ENCODE measurements around the gene LIPM. TPM values are rescaled to one million over a fixed set of nuclear protein-coding genes. Genes with fewer than 3 reads are reported as not detected.

LIPM gene
- total RNA-seq, 2 donors from 2014 or later, result not detected

GRCh38 chr10:88791924-88792323 is 10.6 kb upstream of the LIPM start:
- DNase-seq (ENCODE audit: low spot score in 2 of 2), result no peak
- ATAC-seq, result no peak
- Mint-ChIP-seq H3K9me3 (no peaks in the 10 kb centered on the region), H3K36me3 (no peaks in the 10 kb centered on the region), H3K27ac (no peak overlapping the region)

GRCh38 chr10:88792661-88793060 is 9.9 kb upstream of the LIPM start:
- H3K36me3 Mint-ChIP-seq, result no peaks in the 10 kb centered on the region
- DNase-seq (ENCODE audit: low spot score in 2 of 2) (no peak), ATAC-seq (peak in 1 of 2 donors; percentile 17)
- no peak overlapping the region for H3K27ac Mint-ChIP-seq
- H3K9me3 Mint-ChIP-seq, result no peaks in the 10 kb centered on the region

DNA sequence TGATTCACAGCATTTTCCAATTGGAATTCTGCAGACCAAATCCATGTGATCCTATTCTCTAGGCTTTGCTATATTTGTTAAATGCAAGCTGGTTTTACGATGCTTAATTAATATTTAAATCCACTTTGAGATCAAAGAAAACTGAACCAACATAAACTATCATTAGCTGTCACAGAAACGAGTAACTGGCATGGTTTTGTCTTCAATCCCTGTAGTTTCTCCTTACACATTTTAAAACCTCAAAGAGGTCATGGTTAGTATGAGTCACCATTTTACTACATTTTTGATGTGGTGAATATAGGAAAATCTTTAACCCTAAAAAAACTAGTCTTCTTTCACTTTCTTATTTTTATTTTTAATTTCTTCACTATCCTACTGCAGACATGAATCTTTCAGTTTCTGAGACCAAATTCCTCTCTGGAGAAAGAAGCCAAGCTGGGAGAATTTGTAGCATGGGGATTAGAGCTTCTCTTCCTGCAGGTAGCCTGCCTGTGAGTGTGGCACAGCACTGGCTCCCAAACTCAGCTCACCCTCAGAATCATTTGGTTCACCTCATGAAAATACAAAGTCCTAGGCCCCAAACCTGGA is 8.7 kb upstream of the LIPM start:
- peak overlapping the region in 1 of 2 donors; percentile 94 for H3K27ac Mint-ChIP-seq
- H3K9me3 Mint-ChIP-seq, result no peaks in the 10 kb centered on the region
- no peak for DNase-seq (ENCODE audit: low spot score in 2 of 2)
- peak; percentile 96 for ATAC-seq
- H3K36me3 Mint-ChIP-seq, result no peaks in the 10 kb centered on the region

- DNase-seq (ENCODE audit: low spot score in 2 of 2) (no peak), ATAC-seq (no peak)
- Mint-ChIP-seq H3K36me3 (no peaks in the 10 kb centered on the region), H3K27ac (peak overlapping the region in 1 of 2 donors; percentile 30), H3K9me3 (no peaks in the 10 kb centered on the region)
These were observed 7.8 kb upstream of the LIPM start for GRCh38 chr10:88794731-88795130.

DNA sequence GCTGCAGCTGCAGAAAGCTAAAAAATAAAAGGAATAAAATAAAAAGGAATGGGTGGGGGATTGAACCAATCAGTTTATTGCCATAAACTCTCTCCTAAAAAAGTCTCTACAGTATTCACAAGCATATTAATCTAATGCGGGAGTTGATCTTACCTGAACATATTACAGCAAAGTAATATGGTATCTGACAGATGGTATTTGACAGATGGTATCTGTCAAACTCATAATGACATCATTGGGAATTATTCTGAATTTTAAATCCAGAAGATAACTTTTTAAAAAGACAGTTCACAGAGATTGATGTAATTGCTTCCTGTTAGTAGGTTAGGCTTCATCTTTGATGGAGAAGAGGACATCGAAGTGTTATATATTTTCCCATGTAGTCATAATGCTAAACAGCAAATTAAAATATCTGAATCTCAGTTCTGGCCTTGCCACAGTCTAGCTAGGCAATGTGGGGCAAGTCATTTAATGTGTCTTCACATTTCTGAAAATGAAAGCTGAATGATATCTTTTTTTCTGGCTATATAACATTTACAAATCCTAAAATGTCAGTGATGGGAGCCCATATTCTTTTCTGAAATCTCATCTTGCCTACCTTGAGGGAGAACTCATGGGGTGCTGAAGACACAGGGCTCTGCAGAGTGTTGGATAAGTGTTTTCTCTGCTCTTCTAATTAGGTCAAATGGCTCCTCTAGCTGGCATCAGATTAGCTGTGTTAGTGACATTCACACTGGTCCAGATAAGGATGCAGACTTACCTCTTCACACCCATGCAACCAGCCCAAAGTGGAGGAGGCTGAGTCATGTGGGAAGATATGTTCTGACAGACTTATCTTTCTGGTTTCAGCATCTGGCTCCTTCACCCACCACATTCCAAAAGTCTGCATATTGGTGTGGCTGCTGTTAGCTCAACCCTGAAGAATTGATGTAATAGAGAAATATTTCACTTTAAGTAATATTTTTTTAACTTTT is 2.1 kb upstream of the LIPM start:
- Mint-ChIP-seq H3K36me3 (no peaks in the 10 kb centered on the region), H3K9me3 (no peaks in the 10 kb centered on the region), H3K27ac (no peak overlapping the region)
- DNase-seq (ENCODE audit: low spot score in 2 of 2) (no peak), ATAC-seq (peak; percentile 40 to 84)

- H3K9me3 Mint-ChIP-seq, result no peaks in the 10 kb centered on the region
- no peaks in the 10 kb centered on the region for H3K36me3 Mint-ChIP-seq
- ATAC-seq, result no peak
- DNase-seq (ENCODE audit: low spot score in 2 of 2), result no peak
- H3K27ac Mint-ChIP-seq, result no peak overlapping the region
These were observed 1.1 kb downstream of the LIPM start for GRCh38 chr10:88803641-88804040.

DNA sequence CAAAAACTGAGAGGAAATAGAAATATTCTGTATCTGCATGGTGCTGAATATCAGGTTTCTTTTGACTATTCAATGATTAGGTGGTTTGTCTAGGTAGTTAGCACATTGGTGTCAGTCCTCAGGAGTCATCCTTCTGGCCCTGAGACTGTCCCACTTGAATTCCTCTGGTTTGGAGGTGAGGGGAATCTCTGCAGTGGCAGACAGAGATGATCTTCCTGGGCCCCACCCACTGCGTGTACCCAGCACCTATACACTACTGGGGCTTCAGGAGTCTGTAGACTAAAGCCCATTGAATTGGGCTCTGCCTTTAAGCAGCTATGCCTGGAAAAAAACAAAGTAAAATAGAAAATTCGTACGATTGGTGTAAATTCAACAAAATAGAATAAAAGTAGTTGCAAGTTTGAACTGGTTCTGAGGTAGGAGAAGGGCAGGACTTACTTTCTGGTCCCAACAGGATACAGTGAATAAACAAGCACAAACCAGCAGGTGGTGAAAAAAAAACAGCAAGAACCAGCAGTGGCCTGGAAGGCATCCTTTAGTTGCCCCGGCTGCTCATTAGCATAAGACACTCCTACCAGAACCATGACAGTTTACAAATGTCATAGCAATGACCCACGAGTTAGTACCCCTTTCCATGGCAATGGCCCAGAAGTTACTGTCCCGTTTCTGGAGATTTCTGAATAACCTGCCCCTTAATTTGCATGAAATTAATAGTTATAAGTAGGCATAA is 1.7 kb downstream of the LIPM start:
- Mint-ChIP-seq H3K9me3 (no peaks in the 10 kb centered on the region), H3K36me3 (no peaks in the 10 kb centered on the region)

DNA sequence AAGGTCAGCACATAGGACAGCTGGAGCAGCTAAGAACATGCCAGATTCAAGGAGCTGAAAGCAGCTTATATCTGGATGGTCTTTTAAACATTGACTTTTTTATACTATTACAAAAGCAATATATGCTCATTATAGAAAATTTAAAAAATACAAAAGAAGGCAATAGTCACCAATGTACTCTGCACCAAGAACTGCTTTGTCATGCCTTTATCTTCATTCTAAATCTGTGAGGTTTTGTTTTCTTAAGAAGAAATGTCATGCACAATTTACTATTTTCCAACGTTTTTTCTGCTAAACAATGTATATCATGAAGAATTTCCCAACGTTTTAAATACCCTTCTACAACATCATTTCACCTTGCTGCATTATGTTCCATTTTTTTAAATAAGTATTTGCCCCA is 2.8 kb downstream of the LIPM start:
- no peaks in the 10 kb centered on the region for H3K9me3 Mint-ChIP-seq
- ATAC-seq, result no peak
- H3K27ac Mint-ChIP-seq, result no peak overlapping the region
- no peaks in the 10 kb centered on the region for H3K36me3 Mint-ChIP-seq
- no peak for DNase-seq (ENCODE audit: low spot score in 2 of 2)

More for the DNA sequence above, 1.7 kb downstream of the LIPM start:
- ATAC-seq (no peak), DNase-seq (ENCODE audit: low spot score in 2 of 2) (no peak)
- no peak overlapping the region for H3K27ac Mint-ChIP-seq

DNA sequence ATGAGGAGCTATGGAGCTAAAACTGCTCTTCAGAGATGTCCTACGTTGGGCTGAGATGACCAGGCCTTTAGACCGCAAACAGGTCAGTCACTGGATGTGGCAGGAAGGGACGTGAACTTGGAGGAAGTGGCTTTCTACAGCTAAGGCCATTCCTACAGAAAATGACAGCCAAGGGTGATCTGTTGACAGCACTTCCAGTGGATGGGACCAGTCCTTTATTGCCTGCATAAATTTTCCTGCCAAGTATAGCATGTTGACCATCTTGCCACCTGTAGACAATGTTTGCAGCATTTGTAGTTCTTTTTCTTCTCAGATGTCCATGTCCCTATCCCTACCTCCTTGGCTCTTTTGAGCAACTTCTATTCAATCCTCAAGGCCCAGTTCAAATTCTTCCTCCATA is 3.4 kb downstream of the LIPM start:
- ATAC-seq, result no peak
- no peaks in the 10 kb centered on the region for H3K36me3 Mint-ChIP-seq
- DNase-seq (ENCODE audit: low spot score in 2 of 2), result no peak
- H3K27ac Mint-ChIP-seq, result no peak overlapping the region
- H3K9me3 Mint-ChIP-seq, result no peaks in the 10 kb centered on the region

DNA sequence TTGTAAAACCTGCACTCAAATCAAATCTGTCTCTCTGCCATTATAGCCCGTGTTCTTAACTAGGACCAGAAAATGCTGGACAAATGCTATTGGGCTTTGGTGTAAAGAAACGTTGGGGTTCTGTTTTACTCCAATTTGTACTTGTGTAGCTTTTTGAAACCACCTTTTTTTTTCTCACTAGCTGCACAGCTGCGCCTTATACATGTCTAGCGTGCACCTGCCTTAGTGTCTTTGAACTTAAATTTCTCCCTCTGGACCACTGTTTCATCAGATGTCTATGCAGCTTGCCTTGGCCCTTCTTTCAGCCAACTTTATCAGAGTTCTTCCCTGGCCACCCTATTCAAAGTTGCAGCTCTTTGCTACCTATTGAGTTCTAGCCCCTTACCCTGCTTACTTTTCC is 7.1 kb downstream of the LIPM start:
- H3K27ac Mint-ChIP-seq, result no peak overlapping the region
- ATAC-seq (no peak), DNase-seq (ENCODE audit: low spot score in 2 of 2) (no peak)
- no peaks in the 10 kb centered on the region for H3K9me3 Mint-ChIP-seq
- H3K36me3 Mint-ChIP-seq, result no peaks in the 10 kb centered on the region

- Mint-ChIP-seq H3K36me3 (no peaks in the 10 kb centered on the region), H3K9me3 (no peaks in the 10 kb centered on the region), H3K27ac (no peak overlapping the region)
- peak; percentile 74 to 77 for ATAC-seq
- DNase-seq (ENCODE audit: low spot score in 2 of 2), result no peak
These were observed 7.8 kb downstream of the LIPM start for GRCh38 chr10:88810196-88810961.

- Mint-ChIP-seq H3K9me3 (no peaks in the 10 kb centered on the region), H3K36me3 (no peaks in the 10 kb centered on the region), H3K27ac (no peak overlapping the region)
- no peak for ATAC-seq
- no peak for DNase-seq (ENCODE audit: low spot score in 2 of 2)
These were observed 10.7 kb downstream of the LIPM start for GRCh38 chr10:88813200-88813599.

DNA sequence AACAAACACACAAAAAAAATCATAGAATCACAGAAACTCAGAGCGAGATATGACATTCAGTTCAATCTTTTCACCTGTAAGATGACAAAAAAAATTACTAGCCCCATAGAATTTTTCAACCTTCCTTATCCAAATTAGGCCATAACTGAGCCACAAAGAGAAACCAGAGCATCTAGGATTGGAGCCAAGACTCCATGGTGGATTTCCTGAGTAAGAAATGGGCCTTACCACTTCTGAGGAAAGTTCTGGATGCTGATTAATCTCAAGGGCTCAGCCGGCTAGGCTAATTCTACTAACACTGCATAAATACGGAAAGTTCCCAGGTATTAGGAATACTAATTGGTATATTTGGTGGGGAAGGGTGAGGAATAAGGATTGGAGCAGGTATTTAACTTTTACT is 16.8 kb downstream of the LIPM start:
- no peak overlapping the region for H3K27ac Mint-ChIP-seq
- peaks cover 4 to 5% of the 10 kb centered on the region in 2 donors for H3K9me3 Mint-ChIP-seq
- no peak for DNase-seq (ENCODE audit: low spot score in 2 of 2)
- no peak for ATAC-seq
- peaks cover 4 to 5% of the 10 kb centered on the region in 2 donors for H3K36me3 Mint-ChIP-seq

- Mint-ChIP-seq H3K27ac (no peak overlapping the region), H3K36me3 (peaks cover 4 to 5% of the 10 kb centered on the region in 2 donors), H3K9me3 (peaks cover 4 to 7% of the 10 kb centered on the region in 2 donors)
- ATAC-seq, result no peak
- no peak for DNase-seq (ENCODE audit: low spot score in 2 of 2)
These were observed 18.3 kb downstream of the LIPM start for GRCh38 chr10:88820748-88821401.

DNA sequence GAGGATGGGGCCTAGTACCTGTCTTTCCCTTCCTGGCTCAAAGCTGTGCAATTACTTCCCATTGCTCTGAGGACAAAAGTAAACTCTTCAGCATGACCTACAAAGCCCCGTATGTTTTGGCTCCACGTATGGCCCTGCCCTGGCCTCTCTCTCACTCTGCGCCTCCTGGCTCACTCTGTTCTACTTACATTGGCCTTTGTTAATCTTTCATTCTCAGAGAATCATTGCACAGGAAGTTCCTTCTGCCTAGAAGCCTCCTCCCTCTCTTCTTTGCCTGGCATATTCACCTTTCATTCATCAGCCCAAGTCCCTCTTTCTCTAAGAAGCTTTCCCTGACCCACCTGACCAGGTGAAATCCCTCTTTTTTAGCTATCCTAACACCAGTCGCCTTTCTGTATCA is 23.9 kb downstream of the LIPM start:
- Mint-ChIP-seq H3K36me3 (peaks cover 4 to 19% of the 10 kb centered on the region in 2 donors), H3K27ac (peak overlapping the region; percentile 5 to 68), H3K9me3 (peaks cover 12 to 13% of the 10 kb centered on the region in 2 donors)
- no peak for DNase-seq (ENCODE audit: low spot score in 2 of 2)
- peak in 1 of 2 donors; percentile 37 for ATAC-seq

- Mint-ChIP-seq H3K27ac (no peak overlapping the region), H3K9me3 (peaks cover 12 to 13% of the 10 kb centered on the region in 2 donors), H3K36me3 (peaks cover 4 to 19% of the 10 kb centered on the region in 2 donors)
- ATAC-seq (peak; percentile 79 to 82), DNase-seq (ENCODE audit: low spot score in 2 of 2) (no peak)
These were observed 25.1 kb downstream of the LIPM start for GRCh38 chr10:88827671-88828070.

All from activated naive CD4-positive, alpha-beta T cell treated with anti-CD3 and anti-CD28 coated beads, Interleukin-2, amount 50 U/mL, for 72 hours (primary cell).